ENCODE results near the gene SNRNP40. TPM values are rescaled to one million over a fixed set of nuclear protein-coding genes. Genes with fewer than 3 reads are reported as not detected.

Gene SNRNP40
- total RNA-seq, 1 experiment from 2014 or later = 72.8 TPM

- ChIA-PET CTCF (interaction anchor here (0.9 kb wide), 1 partner anchor 12 kb away, joined by 3 read pairs; no protein-coding TSS in a partner anchor), POLR2A (interaction anchor here (1.1 kb wide), 1 partner anchor 111 kb away, joined by 3 read pairs; no protein-coding TSS in a partner anchor)
- Mint-ChIP-seq H3K27ac (ENCODE audit: low read depth, unreplicated experiment) (no peak overlapping the region), H3K9me3 (ENCODE audit: unreplicated experiment) (peaks cover 1% of the 10 kb centered on the region), H3K4me3 (ENCODE audit: unreplicated experiment) (no peak overlapping the region), H3K27me3 (ENCODE audit: insufficient read depth, unreplicated experiment) (peaks cover 12% of the 10 kb centered on the region), H3K36me3 (ENCODE audit: insufficient read depth, unreplicated experiment) (no peaks in the 10 kb centered on the region), H3K4me1 (ENCODE audit: insufficient read depth, unreplicated experiment) (peaks cover 5% of the 10 kb centered on the region)
- intact Hi-C loops (cut with micrococcal nuclease) = no loop called here
- BruUV-seq (replicated peaks) = no TSS peak
- no peak for TF ChIP-seq CTCF (IDR thresholded peaks at IDR 0.05; ENCODE audit: unreplicated experiment)
- DNase-seq (ENCODE audit: unreplicated experiment) = no peak
Measured at GRCh38 chr1:31216016-31216415, 80.6 kb downstream of the SNRNP40 start.

GRCh38 chr1:31215065-31215570, 81.5 kb downstream of the SNRNP40 start:
- CTCF ChIA-PET = interaction anchor here (0.6 kb wide), 1 partner anchor 702 kb away, joined by 3 read pairs; no protein-coding TSS in a partner anchor
- Mint-ChIP-seq H3K27ac (ENCODE audit: low read depth, unreplicated experiment) (no peak overlapping the region), H3K27me3 (ENCODE audit: insufficient read depth, unreplicated experiment) (peaks cover 12% of the 10 kb centered on the region), H3K4me3 (ENCODE audit: unreplicated experiment) (no peak overlapping the region), H3K4me1 (ENCODE audit: insufficient read depth, unreplicated experiment) (no peaks in the 10 kb centered on the region), H3K9me3 (ENCODE audit: unreplicated experiment) (peaks cover 7% of the 10 kb centered on the region), H3K36me3 (ENCODE audit: insufficient read depth, unreplicated experiment) (no peaks in the 10 kb centered on the region)
- POLR2A ChIA-PET = interaction anchor here (1.1 kb wide), 1 partner anchor 112 kb away, joined by 3 read pairs; no protein-coding TSS in a partner anchor
- intact Hi-C loops (cut with micrococcal nuclease) = no loop called here
- TF ChIP-seq CTCF (IDR thresholded peaks at IDR 0.05; ENCODE audit: unreplicated experiment) = no peak
- BruUV-seq (replicated peaks) = no TSS peak
- DNase-seq (ENCODE audit: unreplicated experiment) = no peak

- intact Hi-C loops (cut with micrococcal nuclease) = no loop called here
- ChIA-PET POLR2A (interaction anchor here (0.8 to 1.1 kb wide), 2 partner anchors 113 to 348 kb away, joined by 3 read pairs; no protein-coding TSS in a partner anchor), CTCF (interaction anchor here (0.6 to 1.2 kb wide), 3 partner anchors 29 to 703 kb away, joined by 3 to 5 read pairs (median 4); no protein-coding TSS in a partner anchor)
- Mint-ChIP-seq H3K9me3 (ENCODE audit: unreplicated experiment) (peaks cover 7% of the 10 kb centered on the region), H3K36me3 (ENCODE audit: insufficient read depth, unreplicated experiment) (no peaks in the 10 kb centered on the region), H3K27ac (ENCODE audit: low read depth, unreplicated experiment) (no peak overlapping the region), H3K27me3 (ENCODE audit: insufficient read depth, unreplicated experiment) (peaks cover 12% of the 10 kb centered on the region), H3K4me1 (ENCODE audit: insufficient read depth, unreplicated experiment) (no peaks in the 10 kb centered on the region), H3K4me3 (ENCODE audit: unreplicated experiment) (no peak overlapping the region)
- TF ChIP-seq CTCF (IDR thresholded peaks at IDR 0.05; ENCODE audit: unreplicated experiment) = no peak
- no TSS peak for BruUV-seq (replicated peaks)
- DNase-seq (ENCODE audit: unreplicated experiment) = no peak
Measured at GRCh38 chr1:31214316-31215064, 82.1 kb downstream of the SNRNP40 start.

Other genes starting within 250 kb of the SNRNP40 start
- gene PUM1, start 231.1 kb downstream of the SNRNP40 start, total RNA-seq (2022) = 107 and 110 TPM in 2 replicates
- gene NKAIN1, start 56.9 kb downstream of the SNRNP40 start, total RNA-seq (2022) = 0.12 TPM in 1 of 2 replicates, not detected in the other
- gene ZCCHC17, start 244 bp upstream of the SNRNP40 start, total RNA-seq (2022) = 29.3 and 40.0 TPM in 2 replicates
- not detected in 2 replicates for gene FABP3, start 76.3 kb upstream of the SNRNP40 start, total RNA-seq (2022)
- 117 and 140 TPM in 2 replicates for gene SERINC2, start 116.4 kb upstream of the SNRNP40 start, total RNA-seq (2022)

All from MCF 10A (cell line).